Measurements from ENCODE around the gene STX5.
"Not testable (repeated sequence)": the region's sequence is repeated elsewhere in the genome, so short reads cannot be mapped to it uniquely, and the experiment has no call there.

STX5 gene

GRCh38 chr11:62830904-62831519, 839 bp downstream of the STX5 start:
- no peak for DNase-seq (ENCODE audit: low spot score)

- not testable (repeated sequence) for DNase-seq (ENCODE audit: low spot score)
These were observed 3.7 kb downstream of the STX5 start for GRCh38 chr11:62828130-62828529.

GRCh38 chr11:62823677-62824076, 8.2 kb downstream of the STX5 start:
- no peak for DNase-seq (ENCODE audit: low spot score)

- DNase-seq (ENCODE audit: low spot score): no peak
These were observed 14.7 kb downstream of the STX5 start for GRCh38 chr11:62817129-62817528.

- no peak for DNase-seq (ENCODE audit: low spot score)
These were observed 15.3 kb downstream of the STX5 start for GRCh38 chr11:62816557-62816956.

GRCh38 chr11:62811659-62812058, 20.2 kb downstream of the STX5 start:
- DNase-seq (ENCODE audit: low spot score): no peak

GRCh38 chr11:62810748-62811147, 21.1 kb downstream of the STX5 start:
- DNase-seq (ENCODE audit: low spot score): no peak

GRCh38 chr11:62806611-62807121, 25.2 kb downstream of the STX5 start:
- DNase-seq (ENCODE audit: low spot score): peak; percentile 39

GRCh38 chr11:62805961-62806441, 25.9 kb downstream of the STX5 start:
- no peak for DNase-seq (ENCODE audit: low spot score)

- peak; percentile 93 for DNase-seq (ENCODE audit: low spot score)
These were observed 26.6 kb downstream of the STX5 start, which contains the start of gene NXF1 for GRCh38 chr11:62805076-62805892. Gene NXF1, minus strand, starts transcription at chr11:62805440. Its CDS starts 84 bp downstream, at chr11:62805356.

- DNase-seq (ENCODE audit: low spot score): peak; percentile 30
These were observed 27.4 kb downstream of the STX5 start for GRCh38 chr11:62804310-62805075.

GRCh38 chr11:62801071-62801470, 30.8 kb downstream of the STX5 start:
- no peak for DNase-seq (ENCODE audit: low spot score)

- no peak for DNase-seq (ENCODE audit: low spot score)
These were observed 32.4 kb downstream of the STX5 start for GRCh38 chr11:62799486-62799885.

GRCh38 chr11:62796281-62796680, 35.6 kb downstream of the STX5 start:
- DNase-seq (ENCODE audit: low spot score): no peak

- no peak for DNase-seq (ENCODE audit: low spot score)
These were observed 37.6 kb downstream of the STX5 start for GRCh38 chr11:62794201-62794775.

GRCh38 chr11:62792202-62792575, 39.7 kb downstream of the STX5 start:
- DNase-seq (ENCODE audit: low spot score): no peak

- peak; percentile 83 for DNase-seq (ENCODE audit: low spot score)
These were observed 40.2 kb downstream of the STX5 start, which contains the start of gene TMEM223 for GRCh38 chr11:62791501-62792201. Gene TMEM223, minus strand, starts transcription at chr11:62792006. Its CDS starts 12 bp downstream, at chr11:62791994.

GRCh38 chr11:62789576-62789975, 42.3 kb downstream of the STX5 start:
- no peak for DNase-seq (ENCODE audit: low spot score)

- DNase-seq (ENCODE audit: low spot score): no peak
These were observed 42.9 kb downstream of the STX5 start for GRCh38 chr11:62788991-62789390.

- DNase-seq (ENCODE audit: low spot score): peak; percentile 98
These were observed 44.7 kb downstream of the STX5 start, which contains the start of gene TMEM179B for GRCh38 chr11:62787005-62787759. Gene TMEM179B, plus strand, starts transcription at chr11:62787402. Its CDS starts 30 bp downstream, at chr11:62787432.

Data from pons (tissue), 1 donor.